ENCODE results near the gene RPL36.

GRCh38 chr19:5674714-5675113 is 15.4 kb upstream of the RPL36 start:
- TF ChIP-seq CTCF (IDR thresholded peaks at IDR 0.05) (no peak), POLR2A (IDR thresholded peaks at IDR 0.05) (no peak)

Measured in Peyer's patch (tissue), 4 donors.